Osteoblast (primary cell): ENCODE data around the gene JARID2. TPM values are rescaled to one million over a fixed set of nuclear protein-coding genes. Genes with fewer than 3 reads are reported as not detected.
A peak's percentile ranks its signal among the peaks of the same experiment; 100 is the strongest.

Experiments used
- DNase-seq: peaks from one replicate; pipeline ENCODE4 v3.0.0; 2011; ENCODE audit warnings: low spot score, mixed read lengths; ENCODE audit not compliant: insufficient read length; ENCODE audit errors: missing footprints
- H2AFZ ChIP-seq: 2 replicates; pipeline ENCODE4 v1.6.0; 2011; ENCODE audit warnings: mild to moderate bottlenecking, low read length
- H3K27ac ChIP-seq: 2 replicates; pipeline ENCODE4 v1.5.1; 2011; ENCODE audit warnings: mild to moderate bottlenecking, low read depth, low read length, moderate library complexity
- H3K27me3 ChIP-seq: 2 replicates; pipeline ENCODE4 v1.6.0; 2012; ENCODE audit warnings: mild to moderate bottlenecking, control low read depth, inconsistent platforms, low read length, moderate library complexity; ENCODE audit not compliant: insufficient read depth
- H3K36me3 ChIP-seq: 2 replicates; pipeline ENCODE4 v1.5.1; 2011; ENCODE audit warnings: mild to moderate bottlenecking, low read length, control low read depth, moderate library complexity; ENCODE audit not compliant: insufficient read depth
- H3K4me1 ChIP-seq: 2 replicates; pipeline ENCODE4 v1.5.1; 2011; ENCODE audit warnings: mild to moderate bottlenecking, low read length, control low read depth, moderate library complexity; ENCODE audit not compliant: insufficient read depth
- H3K4me2 ChIP-seq: 2 replicates; pipeline ENCODE4 v1.6.0; 2011; ENCODE audit warnings: mild to moderate bottlenecking, low read length; ENCODE audit not compliant: insufficient read depth
- H3K4me3 ChIP-seq: fragments of 200-600 bp; sonication (generic); 3 replicates; pipeline ENCODE4 v1.5.1; 2012; ENCODE audit warnings: mild to moderate bottlenecking, low read length, inconsistent platforms; ENCODE audit not compliant: insufficient read depth
- H3K79me2 ChIP-seq: 2 replicates; pipeline ENCODE4 v1.6.0; 2012; ENCODE audit warnings: mild to moderate bottlenecking, low read length, control low read depth, inconsistent platforms; ENCODE audit not compliant: insufficient read depth
- H3K9me3 ChIP-seq: 2 replicates; pipeline ENCODE4 v1.5.1; 2011; ENCODE audit warnings: low read depth, low read length, control low read depth
- H4K20me1 ChIP-seq: 2 replicates; pipeline ENCODE4 v1.6.0; 2012; ENCODE audit warnings: mild to moderate bottlenecking, low read length, control low read depth; ENCODE audit not compliant: insufficient read depth
- CTCF ChIP-seq: IDR thresholded peaks from 2 replicates; pipeline ENCODE4 v1.5.1; 2011; ENCODE audit warnings: mild to moderate bottlenecking, low read depth, low read length, moderate library complexity; ENCODE audit errors: extremely low read depth
- total RNA-seq: library from RNA; depleted of rRNA; stranded (reverse); fragments of >200 nt; gene quantifications from 2 replicates; pipeline ENCODE4 v1.2.3, GENCODE V29; 2012

Gene JARID2
- total RNA-seq, 1 donor, result 10.5 TPM

DNA sequence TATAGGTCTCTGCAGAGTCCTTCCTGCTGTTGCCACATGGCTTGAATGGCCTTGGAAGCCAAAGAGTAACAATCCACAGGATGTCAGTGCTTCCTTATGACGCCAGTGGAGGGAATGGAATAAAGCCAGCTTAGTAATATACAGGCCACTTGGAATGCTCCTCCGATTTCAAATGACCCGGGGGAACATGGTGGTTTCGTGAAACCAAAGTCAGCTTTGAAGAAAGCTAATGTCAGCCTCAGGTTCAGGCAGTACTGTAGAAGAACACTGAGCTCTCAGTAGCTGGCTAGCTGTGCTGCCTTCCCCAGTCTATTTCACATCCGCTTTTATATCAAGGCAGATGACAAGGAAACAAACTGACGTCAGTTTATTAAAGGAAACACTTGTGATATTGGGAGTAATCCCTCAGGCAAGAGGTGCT is 227.9 kb downstream of the JARID2 start:
- peak overlapping the region; percentile 66 for H3K4me2 ChIP-seq
- peaks cover 2% of the 10 kb centered on the region for H4K20me1 ChIP-seq
- H2AFZ ChIP-seq, result peak overlapping the region; percentile 11
- TF ChIP-seq CTCF, result no peak
- peak overlapping the region; percentile 36 for H3K4me3 ChIP-seq
- H3K79me2 ChIP-seq, result peaks cover 9% of the 10 kb centered on the region
- peaks cover 37% of the 10 kb centered on the region for H3K4me1 ChIP-seq
- H3K36me3 ChIP-seq, result peaks cover 2% of the 10 kb centered on the region
- peak overlapping the region; percentile 86 for H3K27ac ChIP-seq
- DNase-seq, result no peak
- no peaks in the 10 kb centered on the region for H3K9me3 ChIP-seq
- no peaks in the 10 kb centered on the region for H3K27me3 ChIP-seq

DNA sequence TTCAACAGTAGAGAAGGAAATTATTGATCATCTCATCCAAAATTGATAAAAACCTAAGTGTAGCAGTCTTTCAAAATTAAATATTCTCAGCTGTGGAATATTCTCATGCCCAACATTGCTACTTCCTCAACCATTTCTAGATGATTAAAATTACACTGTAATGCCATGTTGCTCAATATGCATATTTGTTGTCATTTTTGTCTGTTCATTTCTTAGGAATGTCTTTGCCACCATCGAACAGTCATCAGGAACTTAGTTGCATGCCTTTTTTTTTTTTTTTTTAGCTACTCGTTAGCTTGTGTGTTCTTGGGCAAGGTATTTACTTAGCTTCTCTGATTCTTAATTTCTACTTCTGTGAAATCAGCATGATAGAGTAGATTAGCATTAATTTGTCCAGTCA is 228.3 kb downstream of the JARID2 start:
- Histone ChIP-seq H3K36me3 (no peaks in the 10 kb centered on the region), H3K4me1 (peaks cover 37% of the 10 kb centered on the region), H2AFZ (no peak overlapping the region), H3K27ac (peak overlapping the region; percentile 86), H3K4me3 (peak overlapping the region; percentile 36), H4K20me1 (peaks cover 2% of the 10 kb centered on the region), H3K27me3 (no peaks in the 10 kb centered on the region), H3K79me2 (peaks cover 12% of the 10 kb centered on the region), H3K9me3 (no peaks in the 10 kb centered on the region), H3K4me2 (peak overlapping the region; percentile 66)
- TF ChIP-seq CTCF, result no peak
- no peak for DNase-seq

GRCh38 chr6:15475261-15475660 is 229.4 kb downstream of the JARID2 start:
- no peak for TF ChIP-seq CTCF
- no peak overlapping the region for H3K4me3 ChIP-seq
- H3K4me1 ChIP-seq, result peaks cover 46% of the 10 kb centered on the region
- no peaks in the 10 kb centered on the region for H3K9me3 ChIP-seq
- H3K4me2 ChIP-seq, result no peak overlapping the region
- peaks cover 6% of the 10 kb centered on the region for H4K20me1 ChIP-seq
- H3K27me3 ChIP-seq, result no peaks in the 10 kb centered on the region
- no peak overlapping the region for H3K27ac ChIP-seq
- no peak overlapping the region for H2AFZ ChIP-seq
- peaks cover 12% of the 10 kb centered on the region for H3K79me2 ChIP-seq
- H3K36me3 ChIP-seq, result no peaks in the 10 kb centered on the region
- no peak for DNase-seq

GRCh38 chr6:15475872-15476271 is 230.0 kb downstream of the JARID2 start:
- Histone ChIP-seq H3K4me1 (peaks cover 47% of the 10 kb centered on the region), H3K4me2 (no peak overlapping the region), H3K36me3 (no peaks in the 10 kb centered on the region), H3K4me3 (no peak overlapping the region), H3K9me3 (no peaks in the 10 kb centered on the region), H3K27me3 (no peaks in the 10 kb centered on the region), H3K79me2 (peaks cover 16% of the 10 kb centered on the region), H2AFZ (no peak overlapping the region), H3K27ac (peak overlapping the region; percentile 65), H4K20me1 (peaks cover 6% of the 10 kb centered on the region)
- no peak for DNase-seq
- no peak for TF ChIP-seq CTCF
